MM.1S (cell line): Measurements from ENCODE around the gene GAGE10.

Experiments used
- EZH2phosphoT487 ChIP-seq: fragments of 300-600 bp; sonication (generic); IDR thresholded peaks from 2 replicates; pipeline ENCODE4 v1.6.1; 2018; ENCODE audit warnings: antibody characterized with exemption, low read length
- TF ChIP-seq, protein P1 (sequence below): fragments of 300-600 bp; sonication (generic); IDR thresholded peaks from 2 replicates; pipeline ENCODE4 v1.5.1; 2016; ENCODE audit warnings: antibody characterized with exemption, low read length, mixed read lengths

DNA sequence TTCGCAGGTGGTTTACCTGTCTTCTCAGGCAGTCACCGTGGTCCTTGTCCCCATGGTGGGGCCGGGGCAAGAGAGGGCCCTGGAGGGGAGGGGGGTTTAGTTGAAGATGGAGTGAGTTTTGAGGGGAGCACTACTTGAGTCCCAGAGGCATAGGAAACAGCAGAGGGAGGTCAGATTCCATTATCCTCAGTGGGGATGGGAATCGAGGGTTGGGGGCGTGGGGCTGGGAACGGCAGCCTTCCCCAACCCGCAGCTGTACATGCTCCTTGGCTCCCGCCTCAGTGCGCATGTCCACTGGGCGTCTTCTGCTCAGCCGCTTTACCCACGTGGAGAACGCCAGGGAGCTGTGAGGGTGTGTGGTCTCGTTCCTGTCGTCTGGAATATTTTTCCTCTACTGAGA, at the start of gene GAGE10:
- TF ChIP-seq, protein P1, sequence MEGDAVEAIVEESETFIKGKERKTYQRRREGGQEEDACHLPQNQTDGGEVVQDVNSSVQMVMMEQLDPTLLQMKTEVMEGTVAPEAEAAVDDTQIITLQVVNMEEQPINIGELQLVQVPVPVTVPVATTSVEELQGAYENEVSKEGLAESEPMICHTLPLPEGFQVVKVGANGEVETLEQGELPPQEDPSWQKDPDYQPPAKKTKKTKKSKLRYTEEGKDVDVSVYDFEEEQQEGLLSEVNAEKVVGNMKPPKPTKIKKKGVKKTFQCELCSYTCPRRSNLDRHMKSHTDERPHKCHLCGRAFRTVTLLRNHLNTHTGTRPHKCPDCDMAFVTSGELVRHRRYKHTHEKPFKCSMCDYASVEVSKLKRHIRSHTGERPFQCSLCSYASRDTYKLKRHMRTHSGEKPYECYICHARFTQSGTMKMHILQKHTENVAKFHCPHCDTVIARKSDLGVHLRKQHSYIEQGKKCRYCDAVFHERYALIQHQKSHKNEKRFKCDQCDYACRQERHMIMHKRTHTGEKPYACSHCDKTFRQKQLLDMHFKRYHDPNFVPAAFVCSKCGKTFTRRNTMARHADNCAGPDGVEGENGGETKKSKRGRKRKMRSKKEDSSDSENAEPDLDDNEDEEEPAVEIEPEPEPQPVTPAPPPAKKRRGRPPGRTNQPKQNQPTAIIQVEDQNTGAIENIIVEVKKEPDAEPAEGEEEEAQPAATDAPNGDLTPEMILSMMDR = no peak
- no peak for TF ChIP-seq EZH2phosphoT487
